NCI-H524 treated with DMSO at 0.1 percent for 48 hours (cell line): ENCODE measurements around the gene STAC.
"Not testable (repeated sequence)": the region's sequence is repeated elsewhere in the genome, so short reads cannot be mapped to it uniquely, and the experiment has no call there.

Experiments
- DNase-seq: peaks from one replicate; lab custom pipeline; 2025; lab: John Stamatoyannopoulos, UW

The STAC gene

DNA sequence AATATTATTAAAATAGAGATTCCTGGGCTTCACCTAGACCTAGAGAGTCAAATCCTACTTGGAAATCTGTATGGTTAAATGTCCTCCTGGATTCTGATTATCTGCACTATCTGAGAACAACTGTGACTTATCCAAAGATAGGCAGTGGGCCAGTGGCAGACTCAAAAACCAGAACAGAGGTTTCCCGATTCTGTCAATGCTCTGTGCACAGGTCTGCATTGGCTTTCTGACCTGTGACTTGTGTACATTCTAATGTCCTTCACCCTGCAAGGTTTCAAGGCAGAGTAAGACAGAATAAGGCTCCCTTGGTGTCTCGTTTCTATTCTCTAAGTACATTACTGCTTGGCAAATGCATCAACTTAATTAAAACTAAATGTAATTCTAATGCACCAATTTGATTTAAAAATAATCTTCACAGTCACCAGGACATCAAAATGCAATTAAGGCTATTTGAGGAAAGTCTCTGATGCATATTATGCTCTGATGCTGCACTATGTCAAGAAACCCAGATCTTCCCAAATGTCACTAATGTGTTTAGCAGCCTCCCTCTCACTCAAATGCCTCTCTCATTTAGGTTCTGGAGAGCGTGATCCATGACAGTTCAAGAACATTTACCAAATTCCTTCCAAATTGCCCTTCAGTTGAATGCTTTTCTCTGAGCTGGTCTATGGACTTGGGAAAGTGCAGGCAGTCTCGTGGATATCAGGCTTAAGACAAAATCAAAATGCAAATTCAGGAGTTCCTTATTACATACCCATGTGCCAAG is 140.1 kb downstream of the STAC start:
- no peak for DNase-seq

- DNase-seq = no peak
Observed at GRCh38 chr3:36521007-36521379, 140.7 kb downstream of the STAC start.

- no peak for DNase-seq
Observed at GRCh38 chr3:36524560-36524959, 144.3 kb downstream of the STAC start.

DNA sequence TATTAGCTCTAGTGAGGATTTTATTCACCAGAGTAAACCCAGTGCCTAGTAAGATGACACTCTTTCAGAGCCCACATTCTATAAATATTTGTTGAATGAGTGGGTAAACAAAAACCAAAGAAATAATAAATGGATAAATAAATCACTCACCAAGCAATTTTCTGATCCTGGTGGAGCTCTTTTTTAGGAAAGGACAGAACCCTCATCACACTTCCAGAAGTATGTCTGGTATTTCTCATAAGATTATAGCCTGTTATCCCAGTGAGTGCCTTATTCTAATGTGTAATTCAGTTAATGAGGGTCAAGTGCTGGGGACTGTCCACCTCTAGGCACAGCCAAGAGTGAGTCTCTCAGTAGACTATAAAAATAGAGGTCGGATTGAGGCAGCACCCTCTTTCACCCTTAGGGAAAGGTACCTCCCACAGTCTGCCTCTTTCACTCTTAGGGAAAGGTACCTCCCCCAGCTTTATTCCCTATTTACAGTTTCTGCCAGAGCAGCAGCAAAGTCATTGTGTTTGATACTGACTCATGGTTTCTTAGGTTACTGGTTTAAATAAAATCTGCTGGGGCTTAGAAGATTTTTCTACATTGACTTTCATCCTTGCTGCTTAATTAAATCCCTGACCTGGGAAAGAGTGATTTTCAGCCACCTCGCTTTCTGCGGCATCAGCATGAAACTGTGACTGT is 145.0 kb downstream of the STAC start:
- no peak for DNase-seq

DNA sequence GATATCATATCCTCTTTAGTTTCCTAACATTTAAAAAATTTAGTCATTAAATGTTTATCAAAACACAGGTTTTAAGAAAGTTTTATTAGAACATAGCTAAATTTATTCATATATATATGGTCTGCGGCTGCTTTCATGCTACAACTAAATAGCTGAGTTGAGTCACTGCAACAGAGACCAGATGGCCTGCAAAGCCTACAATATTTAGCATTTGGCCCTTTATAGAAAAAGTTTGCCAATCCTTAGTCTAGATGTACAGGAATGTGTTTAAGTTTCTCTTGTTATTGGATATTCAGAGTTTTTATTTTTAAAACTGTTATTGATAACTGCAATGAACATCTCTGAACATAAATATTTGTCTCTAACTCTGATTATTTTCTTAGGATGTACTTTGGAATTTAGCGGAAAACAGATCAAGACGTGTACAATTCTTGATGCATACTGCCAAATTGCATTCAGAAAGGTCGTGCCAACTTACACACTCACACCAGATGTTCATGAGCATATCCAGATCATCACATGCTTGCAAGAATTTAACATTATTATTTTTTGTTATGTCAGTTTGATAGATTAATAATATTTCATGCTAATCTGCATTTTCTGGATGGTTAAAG is 157.9 kb downstream of the STAC start:
- DNase-seq = no peak

DNA sequence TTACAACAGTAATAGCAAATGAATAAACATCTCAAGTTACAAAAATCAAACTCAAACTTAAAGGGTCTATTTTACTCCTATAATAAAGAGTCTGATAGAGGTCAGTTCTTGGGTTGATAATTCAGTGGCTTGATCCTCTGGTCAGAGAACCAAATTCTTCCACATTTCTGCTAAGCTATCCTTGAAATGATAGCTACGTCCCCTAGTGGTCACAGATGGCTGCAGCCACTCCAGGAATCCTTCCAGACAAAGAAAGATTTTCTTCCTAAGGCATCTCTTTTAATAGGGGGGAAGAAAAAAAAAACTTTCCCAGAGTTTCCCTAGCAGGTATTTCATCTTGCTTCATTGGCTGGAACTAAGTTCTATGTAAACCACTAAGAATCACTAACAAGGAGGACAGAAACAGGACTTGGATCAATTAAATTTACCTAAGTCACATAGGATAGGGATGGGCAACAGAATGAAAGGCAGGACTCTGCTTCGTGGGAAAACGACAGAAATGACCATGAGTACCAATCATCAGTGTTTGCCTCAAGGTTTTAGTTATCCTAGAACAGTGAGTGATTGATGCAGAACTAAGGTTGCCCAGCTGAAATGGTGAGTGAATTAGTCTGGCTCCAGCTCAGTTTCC is 160.7 kb downstream of the STAC start:
- DNase-seq = no peak

- no peak for DNase-seq
Observed at GRCh38 chr3:36542186-36542585, 161.9 kb downstream of the STAC start.

DNA sequence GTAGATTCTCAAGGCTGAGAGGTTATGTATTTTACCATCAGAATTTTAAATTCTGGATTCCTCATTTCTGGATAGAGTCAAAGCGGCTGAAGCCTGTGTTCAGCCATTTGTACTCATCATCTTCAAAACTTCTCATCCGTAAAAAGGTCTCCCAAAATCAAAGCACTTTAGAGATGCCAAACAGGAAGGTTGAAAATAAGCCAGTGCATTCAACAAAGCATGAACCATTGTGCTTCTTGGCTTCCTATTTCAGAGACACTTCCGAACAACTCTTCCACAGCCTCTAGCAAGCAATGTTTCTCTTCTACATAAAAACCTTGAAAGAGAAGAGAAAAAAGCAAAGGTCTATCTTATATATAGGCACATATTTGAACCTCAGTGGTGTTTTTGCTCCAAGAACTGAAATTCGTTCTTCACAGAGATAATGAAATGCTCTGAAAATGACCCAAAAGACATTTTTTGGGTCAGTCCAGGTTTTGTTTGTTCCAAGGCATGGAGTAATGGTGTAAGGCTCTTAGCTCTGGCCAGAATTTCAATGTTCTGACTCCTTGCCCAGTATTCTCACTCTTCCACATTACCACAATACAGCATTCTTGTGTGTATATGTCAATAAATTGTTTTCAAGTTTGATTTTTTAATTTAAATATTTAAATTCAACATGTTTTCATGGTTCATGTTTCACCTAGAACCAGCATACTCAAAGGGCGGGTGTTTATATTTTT is 163.1 kb downstream of the STAC start:
- DNase-seq = no peak

DNA sequence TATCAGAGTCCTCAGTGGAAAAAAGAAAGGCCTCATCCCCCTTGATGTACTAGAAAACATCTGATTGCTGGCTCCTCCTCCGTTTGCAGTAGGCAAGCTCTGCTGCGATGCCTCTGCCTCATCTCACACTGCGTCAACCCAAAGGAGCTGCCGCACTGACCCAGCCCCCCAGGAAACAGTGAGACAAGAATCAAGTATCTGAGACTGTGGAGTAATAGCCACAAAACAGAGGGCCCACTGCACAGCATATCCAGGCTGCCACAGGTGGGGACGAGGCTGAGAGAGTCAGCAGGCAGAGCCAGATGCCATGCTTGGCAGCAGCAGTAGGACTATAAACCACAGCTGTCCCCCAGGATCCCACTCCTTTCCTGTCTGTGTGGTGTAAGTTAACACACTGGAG is 165.9 kb downstream of the STAC start:
- DNase-seq = no peak

DNA sequence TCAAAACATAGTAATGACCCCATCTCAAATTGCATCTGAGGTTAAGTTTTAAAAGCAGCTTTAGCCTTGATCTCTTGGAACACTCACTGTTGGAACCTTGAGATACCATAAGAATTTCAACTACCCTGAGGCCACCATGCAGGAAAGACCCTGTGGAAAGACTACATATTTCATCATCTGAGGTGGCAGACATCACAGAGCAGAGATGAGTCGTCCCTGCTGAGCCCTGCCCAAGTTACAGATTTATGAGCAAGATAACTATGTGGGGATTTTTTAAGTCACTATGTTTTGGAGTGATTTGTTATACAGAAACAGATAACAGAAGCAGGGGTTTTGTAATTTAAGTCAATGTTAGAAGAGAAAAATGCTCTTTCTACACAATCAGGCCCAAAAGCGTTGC is 168.4 kb downstream of the STAC start:
- no peak for DNase-seq

DNA sequence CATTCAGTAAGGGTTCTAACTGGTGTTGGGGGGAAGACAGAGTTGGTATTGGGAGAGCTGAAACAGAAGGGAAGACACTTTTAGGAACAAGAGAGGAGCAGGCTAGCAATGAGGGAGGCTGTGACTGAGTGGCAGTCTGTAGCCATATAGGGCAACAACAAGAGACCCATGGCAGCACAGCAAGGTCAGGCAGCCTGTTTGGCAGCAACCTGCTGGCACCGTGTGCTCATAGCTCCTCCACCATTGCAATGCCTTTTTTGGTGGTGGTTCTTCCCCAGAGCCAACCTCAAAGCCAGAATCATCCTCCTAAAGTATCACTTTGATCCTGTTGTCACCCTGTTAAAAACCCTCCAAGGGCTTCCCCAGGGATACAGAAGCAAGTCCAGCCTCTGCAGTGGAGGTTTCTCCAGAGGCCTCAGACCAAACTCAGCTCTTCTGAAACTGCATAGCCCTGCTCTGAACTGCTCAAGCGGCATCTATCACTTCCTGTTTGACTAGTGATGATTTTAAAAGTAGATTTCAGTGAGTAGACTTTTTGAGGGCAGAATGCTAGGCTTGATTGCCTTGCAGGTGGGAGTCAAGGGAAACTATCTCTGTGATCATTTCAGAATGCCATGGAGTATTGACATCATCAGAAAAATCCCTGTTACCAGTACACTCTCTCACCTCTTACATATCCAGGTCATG is 176.9 kb downstream of the STAC start:
- no peak for DNase-seq

DNA sequence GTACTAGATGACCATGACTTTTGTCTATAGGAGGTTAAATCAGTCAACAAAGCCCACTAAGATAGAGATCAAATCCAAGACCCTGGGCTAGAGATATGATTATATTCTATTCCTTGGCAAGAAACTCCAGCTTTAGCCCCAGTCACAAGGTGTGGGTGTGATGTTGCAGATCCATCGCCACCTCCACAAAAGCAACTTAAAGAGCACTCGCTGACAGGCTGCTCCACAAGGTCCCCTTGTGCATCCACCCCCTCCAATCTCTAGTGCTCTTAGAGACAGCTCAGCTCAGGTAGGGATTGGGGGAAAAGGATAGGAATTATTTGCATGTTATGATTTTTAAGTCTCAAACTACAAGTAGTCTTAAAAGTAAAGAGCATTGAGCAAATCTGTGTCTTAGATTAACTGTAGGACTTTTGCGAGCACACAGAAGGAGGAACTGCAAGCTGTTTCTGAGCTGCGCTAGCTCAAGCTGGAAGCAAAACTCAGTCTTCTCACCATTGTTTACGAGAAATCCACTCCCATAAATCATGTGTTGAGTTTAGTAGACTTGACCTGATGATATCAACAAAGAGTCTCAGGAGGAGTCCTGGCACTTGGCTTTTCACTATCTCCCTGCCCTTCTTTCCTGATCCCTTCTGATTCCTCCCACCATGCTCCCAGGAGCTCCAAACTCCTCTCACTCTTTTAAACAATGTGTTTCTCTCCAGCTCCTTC is 177.6 kb downstream of the STAC start:
- DNase-seq = no peak

DNA sequence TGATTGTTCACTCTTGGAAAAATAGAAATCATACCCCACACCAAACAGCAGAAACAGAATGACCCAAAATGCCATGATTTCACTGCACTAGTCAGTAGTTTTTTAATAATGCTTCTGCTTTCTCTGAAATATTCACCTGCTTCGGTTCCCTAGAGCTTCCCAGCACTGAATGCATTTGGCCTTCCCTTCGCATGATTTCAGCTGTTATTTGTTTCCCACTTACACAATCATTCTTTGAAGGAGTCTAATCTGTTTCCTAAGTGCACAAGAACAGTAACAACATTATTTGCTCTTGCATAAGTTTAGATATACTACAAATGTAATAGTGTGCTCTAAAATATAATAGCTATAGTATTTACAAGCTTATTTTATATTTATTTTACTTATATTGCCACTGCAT is 178.7 kb downstream of the STAC start:
- no peak for DNase-seq

DNA sequence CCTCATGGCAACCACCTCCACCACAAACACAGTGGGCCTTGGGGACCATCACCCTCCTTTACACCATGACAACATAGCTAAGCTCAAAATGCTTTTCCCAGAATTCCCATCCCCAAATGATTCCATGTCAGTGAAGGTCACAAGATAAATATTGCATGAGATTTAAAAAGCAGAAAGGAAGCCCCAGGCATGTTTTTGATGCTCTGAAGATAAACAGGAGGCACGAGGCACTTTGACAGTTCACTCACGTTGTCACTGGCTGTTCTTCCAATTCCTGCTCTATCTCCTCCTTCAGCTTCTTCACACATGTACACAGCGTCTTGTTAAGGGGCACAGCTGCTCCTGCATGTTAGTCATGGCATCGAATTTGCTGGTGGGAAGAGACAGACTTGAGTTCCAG is 180.4 kb downstream of the STAC start:
- no peak for DNase-seq

- no peak for DNase-seq
Observed at GRCh38 chr3:36561601-36562000, 181.3 kb downstream of the STAC start.

DNA sequence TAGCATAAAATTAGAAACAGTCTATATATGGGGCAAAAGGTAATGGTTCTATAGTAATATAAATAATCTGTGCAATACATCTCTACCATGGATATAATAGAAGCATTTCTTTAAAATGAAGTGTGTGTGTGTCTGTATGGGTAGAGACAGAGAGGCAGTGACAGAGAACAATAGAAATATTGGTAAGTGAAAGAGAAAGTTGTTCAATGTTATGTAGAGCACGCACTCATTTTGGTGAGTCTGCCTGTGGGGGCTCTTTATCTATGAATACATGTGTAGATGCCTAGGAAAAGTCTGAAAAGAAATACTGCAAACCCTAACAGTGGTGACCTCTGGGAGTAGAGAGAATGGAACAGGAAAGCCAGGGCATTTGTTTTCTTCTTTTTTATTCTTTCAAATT is 182.6 kb downstream of the STAC start:
- no peak for DNase-seq

DNA sequence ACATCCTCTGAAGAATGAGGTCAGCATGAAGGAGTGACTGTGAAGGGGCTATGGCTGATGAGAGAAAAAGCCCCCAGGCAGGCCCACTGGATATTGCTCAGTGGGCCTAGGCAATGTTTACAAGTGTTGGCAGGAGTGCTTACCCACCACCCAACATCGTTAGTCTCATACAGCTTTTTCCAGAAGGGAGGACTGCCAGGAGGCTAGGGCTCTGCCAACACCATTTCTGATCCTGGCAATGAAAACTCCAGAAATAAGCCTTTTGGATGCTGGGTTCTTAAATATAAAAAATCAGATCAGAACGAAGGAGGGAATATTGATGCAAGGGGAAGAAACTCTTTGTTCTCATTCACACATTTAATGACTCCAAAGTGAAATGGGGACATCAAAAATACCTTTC is 194.9 kb downstream of the STAC start:
- no peak for DNase-seq

- DNase-seq = not testable (repeated sequence)
Observed at GRCh38 chr3:36578418-36578817, 198.1 kb downstream of the STAC start.

- no peak for DNase-seq
Observed at GRCh38 chr3:36579746-36580145, 199.4 kb downstream of the STAC start.

DNA sequence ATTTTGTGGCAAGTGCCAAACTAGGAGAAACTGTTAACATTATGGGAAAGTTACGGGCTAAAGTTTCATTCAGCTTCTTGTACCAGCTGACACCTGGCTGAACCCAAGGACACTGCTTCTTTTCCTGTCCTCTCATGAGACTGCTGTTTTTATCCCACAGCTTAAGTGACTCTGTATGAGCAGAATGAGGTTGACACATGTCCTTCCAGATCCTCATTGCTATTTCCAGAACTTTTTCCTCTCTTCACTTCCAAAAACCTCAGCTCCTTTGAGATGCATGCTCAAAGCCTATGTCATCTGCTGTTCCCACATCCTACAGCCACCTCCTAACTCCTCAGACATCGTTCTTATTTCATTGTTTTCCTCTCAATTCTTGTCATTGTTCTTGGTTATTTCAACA is 200.4 kb downstream of the STAC start:
- DNase-seq = no peak

DNA sequence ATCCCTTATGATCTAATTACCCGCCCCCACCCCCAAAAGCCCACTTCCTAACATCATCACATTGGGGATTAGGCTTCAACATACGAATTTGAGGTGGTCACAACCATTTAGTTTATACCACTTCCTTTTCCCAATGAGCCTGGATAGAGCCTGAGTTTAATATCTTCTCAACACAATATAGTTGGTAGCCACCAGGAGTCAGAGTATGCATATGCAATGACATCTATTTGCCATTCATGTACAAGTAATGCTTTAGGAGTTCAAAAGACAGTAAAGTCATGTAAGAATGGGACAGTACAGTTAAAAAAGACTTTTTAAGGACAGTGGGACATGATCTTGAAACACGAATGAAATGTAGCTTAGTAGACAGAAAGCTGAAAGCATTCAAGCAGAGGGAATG is 211.7 kb downstream of the STAC start:
- DNase-seq = no peak
